ENCODE results near the gene HP.

GRCh38 chr16:72109966-72110530, 55.7 kb downstream of the HP start:
- TF ChIP-seq POLR2A (IDR thresholded peaks at IDR 0.05; ENCODE audit: control extremely low read depth in 1 of 2, low read depth in 2 of 2, low read length in 2 of 2) (no peak), CTCF (IDR thresholded peaks at IDR 0.05; ENCODE audit: control extremely low read depth in 1 of 3, insufficient read depth in 1 of 3, low read depth in 1 of 3, low read length in 3 of 3) (no peak), TAF1 (IDR thresholded peaks at IDR 0.05; ENCODE audit: low read depth, low read length) (no peak), BACH1 (IDR thresholded peaks at IDR 0.05; ENCODE audit: low read length) (no peak), POLR2AphosphoS5 (IDR thresholded peaks at IDR 0.05; ENCODE audit: low read depth, low read length) (no peak), JUN (IDR thresholded peaks at IDR 0.05; ENCODE audit: low read depth, low read length) (no peak), BRCA1 (IDR thresholded peaks at IDR 0.05; ENCODE audit: low read depth, low read length) (no peak), NRF1 (IDR thresholded peaks at IDR 0.05; ENCODE audit: low read depth, low read length) (no peak), RFX5 (IDR thresholded peaks at IDR 0.05; ENCODE audit: borderline replicate concordance, low read depth, low read length) (no peak), SP1 (IDR thresholded peaks at IDR 0.05; ENCODE audit: low read depth, low read length) (no peak), TEAD4 (IDR thresholded peaks at IDR 0.05; ENCODE audit: low read depth, low read length) (no peak), ATF3 (IDR thresholded peaks at IDR 0.05; ENCODE audit: insufficient read depth, low read depth, low read length) (no peak)

All from H1 (cell line).